Measurements from ENCODE around the gene OAS2. TPM values are rescaled to one million over a fixed set of nuclear protein-coding genes. Genes with fewer than 3 reads are reported as not detected.

The OAS2 gene
- total and polyA plus RNA-seq, 5 donors from 2014 or later = 58.2 to 82.2 (median 77.9) TPM

DNA sequence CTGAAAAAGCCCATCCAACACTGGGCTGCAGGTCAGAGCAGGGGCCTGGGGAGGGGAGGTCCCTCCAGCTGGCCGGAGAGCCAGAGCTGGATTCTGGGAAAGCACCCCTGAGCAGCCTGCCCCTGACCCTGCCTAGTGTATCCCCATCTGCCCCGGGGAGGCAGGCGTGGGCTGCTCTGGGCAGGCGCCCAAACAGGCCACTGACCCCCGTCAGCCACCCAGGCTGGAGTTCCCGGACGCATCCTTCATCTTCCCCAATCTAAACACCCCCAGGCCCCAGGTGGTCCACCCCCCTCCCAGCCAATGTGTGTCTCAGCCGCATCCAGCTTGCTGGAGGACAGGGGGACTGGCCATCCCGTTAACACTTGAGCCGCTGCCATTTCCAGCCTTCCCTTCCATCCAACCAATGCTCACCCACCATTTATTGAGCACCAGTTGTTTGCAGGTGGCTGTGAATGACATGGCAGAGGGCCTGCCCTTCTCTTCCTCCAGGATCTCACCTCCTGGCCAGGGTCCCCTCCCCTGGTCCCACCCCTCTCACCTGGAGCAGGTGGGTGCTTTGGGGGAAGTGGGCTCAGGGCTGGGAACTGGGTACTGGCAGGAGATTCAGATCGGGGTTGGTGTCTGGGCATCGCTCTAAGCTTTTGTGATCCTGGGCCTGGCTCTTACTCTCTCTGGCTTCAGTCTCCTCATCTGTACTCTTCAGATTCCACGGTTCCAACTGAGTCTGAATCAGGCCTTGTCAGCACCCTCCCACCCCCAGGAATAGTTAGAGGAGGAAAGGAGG, 77.5 kb downstream of the OAS2 start:
- peak overlapping the region; percentile 28 for H3K27ac ChIP-seq (ENCODE audit: insufficient read depth, low read length, poor library complexity, severe bottlenecking)
- H3K27ac Mint-ChIP-seq = peak overlapping the region; percentile 57 to 81 (median 80)
- DNase-seq = no peak
- H3K27me3 Mint-ChIP-seq = peaks cover 8% of the 10 kb centered on the region
- no peaks in the 10 kb centered on the region for H3K36me3 Mint-ChIP-seq
- no peaks in the 10 kb centered on the region for H3K9me3 Mint-ChIP-seq
- H3K4me1 ChIP-seq (ENCODE audit: control insufficient read depth, insufficient read depth, low read length, poor library complexity, severe bottlenecking) = peaks cover 28% of the 10 kb centered on the region
- H3K4me1 Mint-ChIP-seq = peaks cover 0 to 40% (median 20%) of the 10 kb centered on the region in 4 donors
- no peaks in the 10 kb centered on the region for H3K9me3 ChIP-seq (ENCODE audit: control insufficient read depth in 2 of 2, low read length in 2 of 2)
- H3K4me3 ChIP-seq (ENCODE audit: low read depth, low read length) = peak overlapping the region; percentile 31
- ATAC-seq (ENCODE audit: low read depth in 2 of 2) = no peak
- H3K27me3 ChIP-seq (ENCODE audit: control insufficient read depth, insufficient read depth, low read length) = peaks cover 2% of the 10 kb centered on the region
- H3K4me3 Mint-ChIP-seq = peak overlapping the region; percentile 75 to 88 (median 80)
- no peaks in the 10 kb centered on the region for H3K36me3 ChIP-seq (ENCODE audit: control insufficient read depth, insufficient read depth, low read length)

GRCh38 chr12:113056381-113056630, 78.0 kb downstream of the OAS2 start:
- H3K4me1 ChIP-seq (ENCODE audit: control insufficient read depth, insufficient read depth, low read length, poor library complexity, severe bottlenecking) = peaks cover 28% of the 10 kb centered on the region
- peak overlapping the region; percentile 75 to 88 (median 80) for H3K4me3 Mint-ChIP-seq
- peaks cover 8% of the 10 kb centered on the region for H3K27me3 Mint-ChIP-seq

DNA sequence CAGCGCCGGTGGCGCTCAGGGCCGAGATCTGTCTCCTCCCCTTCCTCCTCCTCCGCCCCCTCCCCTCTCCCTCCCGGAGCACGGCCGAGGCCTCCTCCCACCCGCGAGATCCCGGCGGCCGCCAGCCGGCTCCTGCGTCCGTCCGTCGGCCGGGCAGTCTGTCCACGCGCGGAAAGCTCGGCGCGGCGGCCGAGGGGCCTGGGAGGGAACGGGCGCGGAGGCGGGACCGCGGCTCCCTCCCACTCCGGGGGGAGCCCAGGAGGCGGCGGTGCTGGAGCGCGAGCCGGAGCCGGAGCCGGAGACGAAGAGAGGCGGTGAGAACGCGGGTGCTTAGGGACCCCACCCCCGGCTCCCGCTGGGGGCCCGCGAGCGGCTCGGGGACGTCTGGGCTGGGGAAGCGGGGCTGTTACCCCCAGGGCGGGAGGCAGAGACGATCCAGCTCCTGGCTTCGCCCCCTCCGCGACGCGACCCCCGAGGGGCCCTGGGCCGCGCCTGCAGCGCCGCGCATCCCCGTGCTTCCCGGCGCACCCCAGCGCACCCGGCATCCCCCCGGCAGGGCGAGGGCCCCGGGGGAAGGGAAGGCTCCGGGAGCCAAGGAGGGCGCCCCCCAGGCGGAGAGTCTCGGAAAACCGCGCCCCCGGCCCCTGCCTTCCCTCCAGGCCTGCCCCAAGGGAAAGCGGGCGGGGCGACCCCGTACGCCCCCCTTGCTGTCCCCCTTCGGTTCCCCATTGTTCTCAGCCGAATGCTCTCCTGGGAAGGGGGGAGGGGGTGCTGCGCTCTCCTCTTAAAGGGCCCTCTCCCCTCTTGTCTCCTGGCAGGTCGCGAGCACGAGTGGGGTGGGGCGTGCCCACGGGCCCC, 78.5 kb downstream of the OAS2 start, which contains the start of gene DTX1:
Gene DTX1, plus strand, starts transcription at position 100 of the 858 bp plus-strand sequence. CDS start 1,463 bp downstream, outside the sequence.
- H3K36me3 ChIP-seq (ENCODE audit: control insufficient read depth, insufficient read depth, low read length) = no peaks in the 10 kb centered on the region
- H3K9me3 ChIP-seq (ENCODE audit: control insufficient read depth in 2 of 2, low read length in 2 of 2) = no peaks in the 10 kb centered on the region
- H3K36me3 Mint-ChIP-seq = no peaks in the 10 kb centered on the region
- no peaks in the 10 kb centered on the region for H3K9me3 Mint-ChIP-seq
- DNase-seq (peak in 2 of 3 donors; percentile 15 to 34), ATAC-seq (ENCODE audit: low read depth in 2 of 2) (peak; percentile 50 to 55)
- H3K4me1 Mint-ChIP-seq = peaks cover 0 to 37% (median 16%) of the 10 kb centered on the region in 4 donors
- H3K4me3 ChIP-seq (ENCODE audit: low read depth, low read length) = peak within 1 kb of the TSS; percentile 31
- H3K27ac ChIP-seq (ENCODE audit: insufficient read depth, low read length, poor library complexity, severe bottlenecking) = peak within 1 kb of the TSS; percentile 28
- peak within 1 kb of the TSS; percentile 57 to 81 (median 80) for H3K27ac Mint-ChIP-seq
- peaks cover 8% of the 10 kb centered on the region for H3K27me3 Mint-ChIP-seq
- H3K27me3 ChIP-seq (ENCODE audit: control insufficient read depth, insufficient read depth, low read length) = peaks cover 2% of the 10 kb centered on the region
- H3K4me3 Mint-ChIP-seq = peak within 1 kb of the TSS; percentile 77 to 88 (median 83)
- peaks cover 28% of the 10 kb centered on the region for H3K4me1 ChIP-seq (ENCODE audit: control insufficient read depth, insufficient read depth, low read length, poor library complexity, severe bottlenecking)

More at GRCh38 chr12:113056381-113056630, 78.0 kb downstream of the OAS2 start:
- Histone ChIP-seq H3K9me3 (ENCODE audit: control insufficient read depth in 2 of 2, low read length in 2 of 2) (no peaks in the 10 kb centered on the region), H3K27ac (ENCODE audit: insufficient read depth, low read length, poor library complexity, severe bottlenecking) (peak overlapping the region; percentile 28), H3K4me3 (ENCODE audit: low read depth, low read length) (peak overlapping the region; percentile 31), H3K36me3 (ENCODE audit: control insufficient read depth, insufficient read depth, low read length) (no peaks in the 10 kb centered on the region), H3K27me3 (ENCODE audit: control insufficient read depth, insufficient read depth, low read length) (peaks cover 2% of the 10 kb centered on the region)
- ATAC-seq (ENCODE audit: low read depth in 2 of 2) (no peak), DNase-seq (no peak)
- Mint-ChIP-seq H3K27ac (peak overlapping the region; percentile 57 to 81 (median 80)), H3K4me1 (peaks cover 0 to 40% (median 21%) of the 10 kb centered on the region in 4 donors), H3K9me3 (no peaks in the 10 kb centered on the region), H3K36me3 (no peaks in the 10 kb centered on the region)

GRCh38 chr12:113057565-113058485, 79.5 kb downstream of the OAS2 start:
- Mint-ChIP-seq H3K27ac (peak overlapping the region in 2 of 3 donors; percentile 55 to 81), H3K9me3 (no peaks in the 10 kb centered on the region), H3K27me3 (peaks cover 8% of the 10 kb centered on the region), H3K4me1 (peaks cover 0 to 33% (median 12%) of the 10 kb centered on the region in 4 donors), H3K36me3 (no peaks in the 10 kb centered on the region), H3K4me3 (peak overlapping the region; percentile 35 to 84 (median 80))
- ATAC-seq (ENCODE audit: low read depth in 2 of 2) (no peak), DNase-seq (no peak)
- no peak overlapping the region for H3K27ac ChIP-seq (ENCODE audit: insufficient read depth, low read length, poor library complexity, severe bottlenecking)
- no peaks in the 10 kb centered on the region for H3K9me3 ChIP-seq (ENCODE audit: control insufficient read depth in 2 of 2, low read length in 2 of 2)
- H3K36me3 ChIP-seq (ENCODE audit: control insufficient read depth, insufficient read depth, low read length) = no peaks in the 10 kb centered on the region
- peaks cover 2% of the 10 kb centered on the region for H3K27me3 ChIP-seq (ENCODE audit: control insufficient read depth, insufficient read depth, low read length)
- H3K4me1 ChIP-seq (ENCODE audit: control insufficient read depth, insufficient read depth, low read length, poor library complexity, severe bottlenecking) = peaks cover 31% of the 10 kb centered on the region
- no peak overlapping the region for H3K4me3 ChIP-seq (ENCODE audit: low read depth, low read length)

GRCh38 chr12:113058553-113058952, 80.2 kb downstream of the OAS2 start:
- H3K27me3 Mint-ChIP-seq = peaks cover 8% of the 10 kb centered on the region
- no peaks in the 10 kb centered on the region for H3K9me3 Mint-ChIP-seq
- Histone ChIP-seq H3K36me3 (ENCODE audit: control insufficient read depth, insufficient read depth, low read length) (no peaks in the 10 kb centered on the region), H3K4me3 (ENCODE audit: low read depth, low read length) (peak overlapping the region; percentile 1), H3K27ac (ENCODE audit: insufficient read depth, low read length, poor library complexity, severe bottlenecking) (no peak overlapping the region), H3K27me3 (ENCODE audit: control insufficient read depth, insufficient read depth, low read length) (peaks cover 2% of the 10 kb centered on the region), H3K9me3 (ENCODE audit: control insufficient read depth in 2 of 2, low read length in 2 of 2) (no peaks in the 10 kb centered on the region), H3K4me1 (ENCODE audit: control insufficient read depth, insufficient read depth, low read length, poor library complexity, severe bottlenecking) (peaks cover 31% of the 10 kb centered on the region)
- H3K27ac Mint-ChIP-seq = no peak overlapping the region
- no peaks in the 10 kb centered on the region for H3K36me3 Mint-ChIP-seq
- no peak for ATAC-seq (ENCODE audit: low read depth in 2 of 2)
- peaks cover 0 to 29% (median 10%) of the 10 kb centered on the region in 4 donors for H3K4me1 Mint-ChIP-seq
- DNase-seq = no peak
- no peak overlapping the region for H3K4me3 Mint-ChIP-seq

DNA sequence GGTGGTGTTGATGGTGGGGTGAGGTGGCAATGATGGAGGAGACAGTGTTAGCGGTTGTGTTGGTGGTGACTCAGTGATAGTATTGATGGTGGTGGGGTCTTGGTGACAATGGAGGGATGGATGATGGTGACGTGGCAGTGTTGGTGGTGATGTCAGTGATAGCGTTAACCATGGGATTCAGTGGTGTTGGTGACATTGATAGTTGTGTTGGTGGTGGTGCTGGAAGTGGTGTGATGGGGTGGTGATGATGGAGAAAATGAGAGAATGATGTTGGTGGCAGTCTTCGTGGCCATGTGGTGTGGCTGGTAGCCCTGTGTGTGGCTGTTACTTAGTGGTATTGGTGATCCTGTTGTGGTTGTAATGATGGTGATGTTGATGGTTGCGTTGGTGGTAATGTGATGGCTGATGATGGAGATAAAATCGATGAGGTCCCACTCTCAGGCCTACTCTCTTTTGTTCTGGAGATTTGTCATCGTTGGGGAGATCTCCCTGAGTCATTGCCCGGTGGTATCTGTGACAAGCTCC, 80.8 kb downstream of the OAS2 start:
- peaks cover 35% of the 10 kb centered on the region for H3K4me1 ChIP-seq (ENCODE audit: control insufficient read depth, insufficient read depth, low read length, poor library complexity, severe bottlenecking)
- H3K9me3 ChIP-seq (ENCODE audit: control insufficient read depth in 2 of 2, low read length in 2 of 2) = no peaks in the 10 kb centered on the region
- H3K9me3 Mint-ChIP-seq = no peaks in the 10 kb centered on the region
- ATAC-seq (ENCODE audit: low read depth in 2 of 2) (no peak), DNase-seq (no peak)
- H3K27me3 Mint-ChIP-seq = peaks cover 8% of the 10 kb centered on the region
- no peak overlapping the region for H3K27ac ChIP-seq (ENCODE audit: insufficient read depth, low read length, poor library complexity, severe bottlenecking)
- H3K36me3 ChIP-seq (ENCODE audit: control insufficient read depth, insufficient read depth, low read length) = no peaks in the 10 kb centered on the region
- no peak overlapping the region for H3K4me3 ChIP-seq (ENCODE audit: low read depth, low read length)
- no peak overlapping the region for H3K27ac Mint-ChIP-seq
- H3K4me1 Mint-ChIP-seq = peaks cover 0 to 29% (median 10%) of the 10 kb centered on the region in 4 donors
- no peak overlapping the region for H3K4me3 Mint-ChIP-seq
- H3K27me3 ChIP-seq (ENCODE audit: control insufficient read depth, insufficient read depth, low read length) = peaks cover 2% of the 10 kb centered on the region
- H3K36me3 Mint-ChIP-seq = no peaks in the 10 kb centered on the region
